ENCODE results near the gene NCKAP5.

Gene NCKAP5

GRCh38 chr2:133413863-133414262, 154.4 kb downstream of the NCKAP5 start:
- H3K27me3 ChIP-seq, result no peaks in the 10 kb centered on the region
- H3K4me3 ChIP-seq (ENCODE audit: low read depth, low read length), result no peak overlapping the region
- no peak for TF ChIP-seq CTCF (IDR thresholded peaks at IDR 0.05; ENCODE audit: low read depth, low read length)
- no peaks in the 10 kb centered on the region for H3K4me1 ChIP-seq
- no peaks in the 10 kb centered on the region for H3K36me3 ChIP-seq
- DNase-seq, result no peak
- H3K9me3 ChIP-seq, result no peaks in the 10 kb centered on the region

GRCh38 chr2:133412694-133413093, 155.6 kb downstream of the NCKAP5 start:
- H3K4me3 ChIP-seq (ENCODE audit: low read depth, low read length), result no peak overlapping the region
- H3K9me3 ChIP-seq, result no peaks in the 10 kb centered on the region
- H3K27me3 ChIP-seq, result no peaks in the 10 kb centered on the region
- H3K4me1 ChIP-seq, result no peaks in the 10 kb centered on the region
- TF ChIP-seq CTCF (IDR thresholded peaks at IDR 0.05; ENCODE audit: low read depth, low read length), result no peak
- no peaks in the 10 kb centered on the region for H3K36me3 ChIP-seq
- DNase-seq, result no peak

- no peaks in the 10 kb centered on the region for H3K4me1 ChIP-seq
- 0 out of 2 replicates have a peak, but pooled peaks have one; percentile 10 for TF ChIP-seq CTCF (IDR thresholded peaks at IDR 0.05; ENCODE audit: low read depth, low read length)
- no peaks in the 10 kb centered on the region for H3K27me3 ChIP-seq
- DNase-seq, result no peak
- no peaks in the 10 kb centered on the region for H3K36me3 ChIP-seq
- H3K4me3 ChIP-seq (ENCODE audit: low read depth, low read length), result no peak overlapping the region
- no peaks in the 10 kb centered on the region for H3K9me3 ChIP-seq
Measured at GRCh38 chr2:133411857-133412256, 156.4 kb downstream of the NCKAP5 start.

- Histone ChIP-seq H3K27me3 (no peaks in the 10 kb centered on the region), H3K36me3 (no peaks in the 10 kb centered on the region), H3K4me3 (ENCODE audit: low read depth, low read length) (no peak overlapping the region), H3K9me3 (no peaks in the 10 kb centered on the region), H3K4me1 (no peaks in the 10 kb centered on the region)
- no peak for DNase-seq
- no peak for TF ChIP-seq CTCF (IDR thresholded peaks at IDR 0.05; ENCODE audit: low read depth, low read length)
Measured at GRCh38 chr2:133411101-133411500, 157.2 kb downstream of the NCKAP5 start.

- Histone ChIP-seq H3K4me3 (ENCODE audit: low read depth, low read length) (no peak overlapping the region), H3K4me1 (no peaks in the 10 kb centered on the region), H3K27me3 (no peaks in the 10 kb centered on the region), H3K36me3 (no peaks in the 10 kb centered on the region), H3K9me3 (no peaks in the 10 kb centered on the region)
- no peak for DNase-seq
- no peak for TF ChIP-seq CTCF (IDR thresholded peaks at IDR 0.05; ENCODE audit: low read depth, low read length)
Measured at GRCh38 chr2:133409581-133410285, 158.5 kb downstream of the NCKAP5 start.

DNA sequence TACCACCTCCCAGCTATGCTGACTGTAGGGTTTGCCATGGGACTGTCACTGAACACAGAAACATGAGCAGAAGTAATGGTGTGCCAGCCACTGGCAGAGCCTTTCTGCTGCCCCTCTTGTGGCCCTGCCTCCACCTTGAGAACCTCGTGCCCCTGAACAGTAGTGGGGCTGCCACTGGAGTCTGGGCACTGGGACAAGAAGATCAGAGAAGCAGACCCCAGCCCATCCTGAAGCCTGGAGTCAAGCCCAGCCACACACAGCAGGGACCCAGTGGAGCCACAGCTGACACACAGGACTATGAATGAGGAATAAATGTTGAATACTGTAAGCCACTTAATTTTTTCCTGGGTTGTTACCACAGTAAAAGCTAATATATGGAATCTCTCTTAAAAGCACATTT, 159.6 kb downstream of the NCKAP5 start:
- H3K27me3 ChIP-seq, result no peaks in the 10 kb centered on the region

More for the DNA sequence above, 159.6 kb downstream of the NCKAP5 start:
- H3K9me3 ChIP-seq, result no peaks in the 10 kb centered on the region
- no peak overlapping the region for H3K4me3 ChIP-seq (ENCODE audit: low read depth, low read length)
- TF ChIP-seq CTCF (IDR thresholded peaks at IDR 0.05; ENCODE audit: low read depth, low read length), result no peak
- no peak for DNase-seq
- no peaks in the 10 kb centered on the region for H3K4me1 ChIP-seq
- no peaks in the 10 kb centered on the region for H3K36me3 ChIP-seq

All from BE2C (cell line).